HG03457 (cell line): ENCODE measurements around the gene SLC27A5.
"Not testable (repeated sequence)": the region's sequence is repeated elsewhere in the genome, so short reads cannot be mapped to it uniquely, and the experiment has no call there.

ENCODE experiments used
- ATAC-seq: cut with Tn5 transposase; IDR thresholded peaks from one replicate; pipeline ENCODE4 v1.9.1; 2021; ENCODE audit warnings: moderate number of reproducible peaks; ENCODE audit not compliant: unreplicated experiment

SLC27A5 gene

GRCh38 chr19:58529405-58529804 is 17.6 kb upstream of the SLC27A5 start:
- ATAC-seq = no peak

DNA sequence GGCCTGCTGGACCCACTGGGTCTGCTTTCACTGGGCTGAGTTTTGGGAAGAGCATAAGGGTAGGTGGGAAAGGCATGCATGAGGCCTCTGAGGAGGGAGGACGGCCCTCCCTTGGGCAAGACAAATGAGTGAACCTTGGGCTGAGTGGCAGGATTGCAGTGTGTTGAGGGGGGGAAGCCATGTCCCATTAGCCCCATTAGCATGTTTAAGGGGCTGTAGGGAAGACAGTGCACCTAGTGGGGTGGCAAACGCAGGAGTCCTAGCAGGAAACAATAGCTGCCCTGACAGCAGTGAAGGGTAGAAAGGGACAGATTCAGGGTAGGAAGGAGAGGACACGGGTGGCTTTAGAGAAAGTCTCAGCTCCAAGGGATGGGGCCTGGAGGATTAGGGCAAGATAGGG is 10.9 kb upstream of the SLC27A5 start:
- ATAC-seq = no peak

- ATAC-seq = no peak
Measured at GRCh38 chr19:58521651-58522050, 9.9 kb upstream of the SLC27A5 start.

DNA sequence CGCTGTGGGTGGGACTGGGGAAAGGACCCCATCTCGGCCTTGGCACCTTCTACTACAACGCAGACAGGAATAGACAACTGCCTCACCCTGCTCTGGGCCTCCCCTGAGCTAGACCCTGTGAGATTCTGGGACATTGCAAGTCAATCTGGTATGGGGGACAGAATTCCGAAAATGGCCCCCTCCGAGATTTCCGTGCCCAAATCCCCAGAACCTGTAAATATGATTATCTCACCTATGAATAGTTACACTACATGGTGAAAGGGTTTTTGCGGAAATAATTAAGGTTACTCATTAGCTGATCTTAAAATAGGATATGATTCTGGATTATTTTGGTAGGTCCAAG is 8.4 kb upstream of the SLC27A5 start:
- no peak for ATAC-seq

DNA sequence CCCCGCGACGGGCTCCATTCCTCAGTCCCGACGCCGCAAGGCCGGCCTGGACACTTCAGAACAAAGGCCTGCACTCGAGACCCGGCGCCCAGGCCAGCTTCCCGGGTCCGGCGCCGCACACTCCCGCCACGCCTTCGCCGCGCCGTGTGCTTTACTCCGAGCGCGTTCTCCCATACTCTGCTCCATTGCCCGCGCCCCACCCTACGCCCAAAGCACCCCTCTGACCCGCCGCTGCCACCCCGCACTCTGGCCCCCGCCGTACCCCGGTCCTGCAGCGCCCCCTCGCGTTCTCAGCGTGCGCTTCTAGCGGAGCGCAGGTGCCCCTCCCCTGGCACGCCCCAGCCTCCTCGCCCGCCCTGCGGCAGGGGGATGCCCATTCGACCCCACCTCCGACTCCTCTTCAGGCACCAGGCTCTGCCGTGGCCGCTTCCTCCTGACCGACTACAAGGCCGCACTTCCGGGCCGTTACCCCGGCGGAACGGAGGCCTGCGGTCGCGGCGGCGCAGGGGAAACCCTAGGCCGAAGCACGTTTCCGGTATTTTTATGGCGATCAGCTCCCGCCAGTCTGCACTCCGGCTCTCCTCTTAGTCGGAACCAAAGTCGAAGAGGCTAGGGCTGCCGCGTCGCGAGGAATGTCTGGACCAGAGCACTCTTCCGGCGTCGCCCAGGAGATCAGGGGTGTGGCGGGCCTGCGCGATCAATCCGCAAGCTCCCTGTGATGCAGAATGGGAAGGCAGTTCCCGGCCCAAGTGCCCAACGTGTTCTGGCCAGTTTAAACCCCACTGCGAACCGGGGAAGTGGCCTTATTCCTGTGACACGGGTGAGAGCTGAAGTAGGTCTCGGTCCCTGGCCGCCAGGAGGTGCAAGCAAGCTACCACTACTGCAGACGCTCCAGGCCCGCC is 7.8 kb upstream of the SLC27A5 start, which contains the start of gene ZBTB45:
Gene ZBTB45, minus strand, starts transcription at position 456 of the 902 bp plus-strand sequence. CDS start 2,137 bp downstream, outside the sequence.
- ATAC-seq = peak; percentile 49

DNA sequence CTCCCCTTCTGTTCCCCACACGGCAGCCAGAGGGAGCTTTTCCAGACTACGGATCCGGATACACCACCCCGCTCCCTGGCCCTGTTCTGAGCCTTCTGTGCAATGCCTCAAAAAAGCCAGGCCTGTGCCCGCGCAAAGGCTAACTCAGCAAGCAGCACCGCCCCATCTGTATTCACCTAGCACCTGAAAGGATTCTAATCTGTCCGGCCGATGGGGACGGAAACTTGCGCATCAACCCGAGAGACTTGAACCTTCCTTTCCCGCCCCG is 7.2 kb upstream of the SLC27A5 start:
- ATAC-seq = no peak

DNA sequence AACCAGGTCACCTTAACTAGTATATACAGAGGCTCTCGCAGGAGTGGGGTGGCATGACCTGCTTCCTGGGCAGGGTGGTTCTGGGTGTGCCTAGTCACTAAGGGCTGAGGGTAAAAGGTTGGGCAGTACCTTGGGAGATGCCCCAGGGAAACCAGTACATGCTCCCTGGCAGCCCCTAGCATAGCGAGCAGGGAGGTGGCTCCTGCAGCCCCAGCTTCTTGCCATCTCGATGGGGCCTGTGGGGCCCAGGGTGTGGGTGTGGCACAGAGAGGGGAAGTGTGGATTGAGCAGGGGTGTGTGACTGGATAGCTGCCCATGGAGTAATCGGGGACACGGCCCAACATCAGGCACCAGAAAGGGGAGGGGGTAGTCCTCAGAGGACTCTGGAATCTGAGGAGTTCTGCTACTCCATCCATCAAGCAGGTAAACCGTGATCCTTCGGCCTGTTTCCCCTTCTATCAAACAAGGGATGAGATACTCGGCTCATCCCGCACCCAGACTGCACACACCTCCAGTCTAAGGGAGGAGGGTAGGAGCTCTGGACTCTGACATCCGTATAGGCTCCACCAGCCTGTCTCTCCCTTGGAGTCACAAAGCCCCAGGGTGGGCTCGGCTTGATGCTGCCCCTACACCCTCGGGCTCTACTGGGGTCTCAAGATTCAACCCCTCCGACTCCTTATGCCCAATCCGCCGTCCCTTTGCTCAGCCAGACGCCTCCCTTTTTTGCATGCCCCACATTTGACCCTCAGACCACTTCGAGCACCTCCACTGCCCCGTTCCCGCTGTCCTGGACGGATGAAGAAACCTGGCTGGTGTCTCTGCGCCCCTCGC is 6.7 kb upstream of the SLC27A5 start:
- no peak for ATAC-seq

- no peak for ATAC-seq
Measured at GRCh38 chr19:58516964-58517833, 5.4 kb upstream of the SLC27A5 start.

DNA sequence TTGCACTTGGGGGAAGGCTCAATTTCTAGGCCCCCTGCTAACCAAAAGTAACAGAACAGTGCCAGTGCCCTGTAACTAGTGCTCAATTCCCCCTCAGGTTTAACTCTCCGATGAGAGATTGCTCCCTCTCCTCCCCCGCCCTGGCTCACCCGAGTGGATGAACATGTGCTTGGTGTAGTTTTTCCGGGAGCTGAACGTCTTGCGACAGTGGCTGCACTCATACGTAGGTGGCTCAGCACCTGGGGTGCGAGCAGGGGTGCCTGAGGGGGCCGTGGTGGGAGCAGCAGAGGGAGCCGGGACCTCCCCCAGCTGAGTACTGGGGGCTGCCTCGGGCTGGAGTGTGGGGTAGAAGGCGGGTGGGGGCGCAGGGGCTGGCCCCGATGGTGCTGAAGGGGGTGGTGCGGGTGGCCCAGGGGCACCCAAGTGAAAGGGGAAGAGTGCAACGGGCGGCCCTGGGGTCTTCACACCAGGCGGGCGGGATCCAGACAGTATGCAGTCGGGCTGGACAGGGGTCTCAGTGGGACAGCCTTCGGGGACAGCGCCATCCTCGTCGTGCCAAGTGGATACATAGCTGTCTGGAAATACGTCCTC is 4.5 kb upstream of the SLC27A5 start:
- no peak for ATAC-seq

GRCh38 chr19:58515259-58515658 is 3.5 kb upstream of the SLC27A5 start:
- ATAC-seq = no peak

GRCh38 chr19:58514564-58515022 is 2.8 kb upstream of the SLC27A5 start:
- ATAC-seq = no peak

GRCh38 chr19:58513694-58514563 is 2.1 kb upstream of the SLC27A5 start:
- ATAC-seq = peak; percentile 46

- ATAC-seq = no peak
Measured at GRCh38 chr19:58513213-58513693, 1.5 kb upstream of the SLC27A5 start.

DNA sequence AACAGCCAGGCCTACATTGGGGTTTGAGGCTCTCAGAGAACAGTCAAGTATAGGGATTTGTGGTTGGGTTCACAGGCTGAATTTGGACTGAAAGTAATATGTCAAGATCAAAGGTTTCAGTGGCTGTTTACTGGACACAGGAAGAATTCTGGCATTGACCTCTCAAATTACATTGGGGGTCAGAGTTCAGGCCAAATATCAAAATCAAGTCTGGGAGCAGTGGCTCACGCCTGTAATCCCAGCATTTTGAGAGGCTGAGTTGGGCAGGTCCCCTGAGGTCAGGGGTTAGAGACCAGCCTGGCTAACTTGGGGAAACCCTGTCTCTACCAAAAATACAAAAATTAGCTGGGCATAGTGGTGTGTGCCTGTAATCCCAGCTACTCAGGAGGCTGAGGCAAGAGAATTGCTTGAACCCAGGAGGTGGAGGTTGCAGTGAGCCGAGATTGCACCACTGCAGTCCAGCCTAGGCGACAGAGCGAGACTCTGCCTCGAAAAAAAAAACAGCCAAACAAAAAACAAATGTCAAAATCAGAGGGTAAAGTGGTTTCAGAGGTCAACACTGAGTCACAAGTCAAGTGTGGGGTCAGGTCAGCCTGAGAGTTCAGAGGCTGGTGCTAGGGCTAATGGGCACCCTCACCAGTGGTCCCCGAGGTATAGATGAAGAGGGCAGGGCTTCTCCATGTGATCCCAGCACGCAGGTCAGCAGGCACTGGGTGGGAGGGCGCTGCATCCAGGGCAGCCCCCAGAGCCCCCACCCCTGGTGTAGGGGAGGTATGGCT is 1.5 kb downstream of the SLC27A5 start:
- no peak for ATAC-seq

DNA sequence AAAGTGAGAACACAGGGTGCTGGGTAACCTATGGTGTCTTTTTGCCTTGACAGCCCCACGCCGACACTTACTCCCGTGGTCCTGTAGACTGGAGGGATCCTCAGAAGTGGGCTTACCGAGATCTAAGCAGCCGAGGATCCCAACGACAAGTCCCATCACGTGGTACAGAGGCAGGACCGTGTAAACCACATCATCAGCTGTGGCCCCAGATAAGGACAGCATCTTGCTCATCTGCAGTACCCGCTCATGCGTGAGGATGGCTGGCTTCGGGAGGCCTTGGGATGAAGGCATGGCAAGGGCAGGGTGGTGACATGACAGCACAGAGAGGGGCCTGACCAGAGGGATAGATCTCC is 2.1 kb downstream of the SLC27A5 start:
- ATAC-seq = no peak

GRCh38 chr19:58507602-58508223 is 4.1 kb downstream of the SLC27A5 start:
- not testable (repeated sequence) for ATAC-seq

- ATAC-seq = no peak
Measured at GRCh38 chr19:58500242-58500641, 11.6 kb downstream of the SLC27A5 start.
